HepG2 (cell line): ENCODE measurements around the gene MDP1. TPM values are rescaled to one million over a fixed set of nuclear protein-coding genes. Genes with fewer than 3 reads are reported as not detected.

Source experiments
- DPF2 ChIP-seq: sonication (generic); formaldehyde crosslinking; IDR thresholded peaks from 2 replicates; pipeline ENCODE4 v1.4.0; 2020; ENCODE audit warnings: mild to moderate bottlenecking, low read depth, missing genetic modification reagents, borderline replicate concordance
- ESRRA ChIP-seq: sonication (generic); formaldehyde crosslinking; IDR thresholded peaks from 2 replicates; pipeline ENCODE4 v1.5.1; 2020; ENCODE audit warnings: mild to moderate bottlenecking, low read depth, missing genetic modification reagents
- HDAC1 ChIP-seq: sonication (generic); formaldehyde crosslinking; IDR thresholded peaks from 2 replicates; pipeline ENCODE4 v1.5.1; 2020; ENCODE audit warnings: mild to moderate bottlenecking, missing genetic modification reagents
- HNF4G ChIP-seq, 2 experiments: sonication (generic) in 1 of 2; formaldehyde crosslinking in 1 of 2; IDR thresholded peaks; 2 replicates each; pipeline versions ENCODE4 v1.4.0 to v1.6.1; 2011 to 2020; ENCODE audit warnings: borderline replicate concordance in 2 of 2, low read depth in 2 of 2, mild to moderate bottlenecking in 2 of 2, low read length in 1 of 2, missing genetic modification reagents in 1 of 2, moderate library complexity in 1 of 2
- HOXA3 ChIP-seq: sonication (generic); formaldehyde crosslinking; IDR thresholded peaks from 2 replicates; pipeline ENCODE4 v1.5.0; 2020; ENCODE audit warnings: missing genetic modification reagents
- IRF2 ChIP-seq: IDR thresholded peaks from 2 replicates; pipeline ENCODE4 v1.6.1; 2018; ENCODE audit warnings: missing genetic modification reagents, missing compliant biosample characterization
- MAX ChIP-seq: IDR thresholded peaks from 2 replicates; pipeline ENCODE4 v1.6.1; 2012; ENCODE audit warnings: inconsistent platforms
- MZF1 ChIP-seq: sonication (generic); formaldehyde crosslinking; IDR thresholded peaks from 2 replicates; pipeline ENCODE4 v1.8.1; 2023; ENCODE audit warnings: mild to moderate bottlenecking, missing genetic modification reagents, borderline replicate concordance
- PAXIP1 ChIP-seq: sonication (generic); formaldehyde crosslinking; conservative IDR thresholded peaks from 2 replicates; pipeline ENCODE4 v1.4.0; 2020; ENCODE audit warnings: mild to moderate bottlenecking, missing genetic modification reagents, moderate library complexity
- POLR2G ChIP-seq: fragments of 200-400 bp; formaldehyde crosslinking; IDR thresholded peaks from 2 replicates; pipeline ENCODE4 v1.6.1; 2018; ENCODE audit warnings: mild to moderate bottlenecking, low read depth, low read length, moderate library complexity
- RNF2 ChIP-seq: fragments of 450-650 bp; conservative IDR thresholded peaks from 2 replicates; pipeline ENCODE4 v1.6.1; 2016; ENCODE audit warnings: low read depth
- RXRA ChIP-seq: sonication (generic); formaldehyde crosslinking; IDR thresholded peaks from 2 replicates; pipeline ENCODE4 v1.5.1; 2020; ENCODE audit warnings: missing genetic modification reagents
- THAP11 ChIP-seq: IDR thresholded peaks from 2 replicates; pipeline ENCODE4 v1.6.1; 2016; ENCODE audit warnings: missing biosample characterization, missing genetic modification reagents
- U2AF1 ChIP-seq: fragments of 200-400 bp; formaldehyde crosslinking; optimal IDR thresholded peaks from 2 replicates; pipeline ENCODE3; 2017; ENCODE audit warnings: mild to moderate bottlenecking, low read depth, low read length
- ZBTB1 ChIP-seq: sonication (generic); formaldehyde crosslinking; IDR thresholded peaks from 2 replicates; pipeline ENCODE4 v1.4.0; 2020; ENCODE audit warnings: missing genetic modification reagents, borderline replicate concordance
- ZNF281 ChIP-seq: sonication (generic); formaldehyde crosslinking; IDR thresholded peaks from 2 replicates; pipeline ENCODE4 v1.4.0; 2020; ENCODE audit warnings: missing genetic modification reagents, borderline replicate concordance
- ZNF501 ChIP-seq: sonication (generic); formaldehyde crosslinking; IDR thresholded peaks from 2 replicates; pipeline ENCODE4 v1.5.1; 2020; ENCODE audit warnings: mild to moderate bottlenecking, moderate library complexity, missing genetic modification reagents
- ZNF614 ChIP-seq: IDR thresholded peaks from 2 replicates; pipeline ENCODE4 v1.6.1; 2018; ENCODE audit warnings: missing biosample characterization, missing genetic modification reagents, inconsistent platforms, borderline replicate concordance
- ZNF644 ChIP-seq: IDR thresholded peaks from 2 replicates; pipeline ENCODE4 v1.6.1; 2016; ENCODE audit warnings: low read depth
- ZNF660 ChIP-seq: sonication (generic); formaldehyde crosslinking; IDR thresholded peaks from 2 replicates; pipeline ENCODE4 v1.5.1; 2020; ENCODE audit warnings: mild to moderate bottlenecking, low read depth, missing genetic modification reagents, borderline replicate concordance
- ZNF703 ChIP-seq: sonication (generic); formaldehyde crosslinking; IDR thresholded peaks from 2 replicates; pipeline ENCODE4 v1.5.1; 2020; ENCODE audit warnings: missing genetic modification reagents, mild to moderate bottlenecking, moderate library complexity, borderline replicate concordance
- ZNF746 ChIP-seq: sonication (generic); formaldehyde crosslinking; IDR thresholded peaks from 2 replicates; pipeline ENCODE4 v1.8.0; 2022; ENCODE audit warnings: mild to moderate bottlenecking, missing genetic modification reagents
- ZNF768 ChIP-seq: sonication (generic); formaldehyde crosslinking; IDR thresholded peaks from 2 replicates; pipeline ENCODE4 v1.4.0; 2020; ENCODE audit warnings: missing genetic modification reagents
- polyA plus RNA-seq, 8 experiments: library from polyadenylated mRNA; depleted of rRNA in 3 of 8; stranded (reverse) in 7 of 8; unstranded in 1 of 8; fragments of >200 nt; fragmentation: Illumina TruSeq in 4 of 8; extraction: Trizol in 4 of 8; gene quantifications; 2 replicates each; pipeline versions ENCODE4 v1.2.1 to v1.2.3, GENCODE V29; 2011 to 2016; ENCODE audit warnings: low read depth in 4 of 8, missing spikeins in 1 of 8, mixed read lengths in 1 of 8; ENCODE audit not compliant: insufficient read depth in 1 of 8
- total RNA-seq, 5 experiments: library from RNA; depleted of rRNA; stranded (reverse); fragments of >200 nt; fragmentation: Illumina TruSeq; extraction: Trizol; gene quantifications; 2 replicates each; pipeline ENCODE4 v1.2.3, GENCODE V29; 2016; ENCODE audit warnings: low read depth in 1 of 5

Gene MDP1
- total and polyA plus RNA-seq, 2 of the 13 experiments (the other 11 are each of a cell fraction or from before 2014, with no cell fraction given): 44.1 to 48.7 TPM

GRCh38 chr14:24252289-24253124 is 36.6 kb upstream of the MDP1 start (continued):
- peak; percentile 94 for TF ChIP-seq PAXIP1 (CRISPR knock-in tag)
- TF ChIP-seq POLR2G: 0 out of 2 replicates have a peak, but pooled peaks have one; percentile 35
- no peak for TF ChIP-seq ZNF746 (CRISPR knock-in tag)
- TF ChIP-seq RNF2: 0 out of 2 replicates have a peak, but pooled peaks have one; percentile 52
- no peak for TF ChIP-seq U2AF1
- peak; percentile 81 for TF ChIP-seq ZNF644 (CRISPR knock-in tag)
- TF ChIP-seq IRF2 (CRISPR knock-in tag): peak; percentile 77
- no peak for TF ChIP-seq ZNF660 (CRISPR knock-in tag)
- no peak; the same call in 1 of the 2 replicates for TF ChIP-seq ZNF501 (CRISPR knock-in tag)
- TF ChIP-seq THAP11 (CRISPR knock-in tag): peak; percentile 71
- TF ChIP-seq HDAC1 (CRISPR knock-in tag): 0 out of 2 replicates have a peak, but pooled peaks have one; percentile 62
- no peak for TF ChIP-seq ZNF703
- TF ChIP-seq HNF4G (IDR thresholded peaks at IDR 0.05; ENCODE audit: borderline replicate concordance, low read depth, low read length): peak; percentile 75; the same call in 1 of the 2 replicates
- peak; percentile 90 for TF ChIP-seq HNF4G (CRISPR knock-in tag; IDR thresholded peaks at IDR 0.05; ENCODE audit: borderline replicate concordance, low read depth)
- TF ChIP-seq MZF1: peak; percentile 93
- peak; percentile 80 for TF ChIP-seq DPF2
- TF ChIP-seq ZBTB1 (CRISPR knock-in tag): no peak; the same call in 1 of the 2 replicates
- TF ChIP-seq ZNF281 (CRISPR knock-in tag): peak; percentile 36; the same call in 1 of the 2 replicates
- TF ChIP-seq ZNF614 (CRISPR knock-in tag): peak; percentile 11; the same call in 1 of the 2 replicates
- TF ChIP-seq MAX: peak; percentile 79
- TF ChIP-seq ESRRA: no peak
- peak; percentile 41; the same call in 1 of the 2 replicates for TF ChIP-seq ZNF768 (CRISPR knock-in tag)
- TF ChIP-seq RXRA: peak; percentile 64; the same call in 1 of the 2 replicates
- TF ChIP-seq HOXA3: peak; percentile 82
